ENCODE measurements around the gene CDS1.

DNA sequence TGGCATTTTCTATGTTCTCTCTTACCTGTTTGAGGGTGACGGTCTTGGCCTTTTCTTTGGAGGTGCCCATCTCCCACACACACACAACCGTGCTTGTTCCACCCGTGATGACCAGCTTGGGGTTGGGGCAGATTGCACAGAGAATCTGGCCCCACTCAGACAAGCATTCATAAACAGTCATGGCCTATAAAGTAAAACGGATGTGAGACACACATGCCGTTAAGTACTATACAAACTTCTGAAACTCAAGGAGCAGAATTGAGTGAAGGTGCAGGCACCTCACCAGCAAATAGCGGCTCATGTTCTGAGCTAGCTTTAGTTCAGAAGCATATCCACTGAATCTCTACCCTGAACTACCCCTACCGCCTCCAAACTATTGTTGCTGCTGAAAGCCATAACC, 107.6 kb downstream of the CDS1 start:
- TF ChIP-seq, protein P1, sequence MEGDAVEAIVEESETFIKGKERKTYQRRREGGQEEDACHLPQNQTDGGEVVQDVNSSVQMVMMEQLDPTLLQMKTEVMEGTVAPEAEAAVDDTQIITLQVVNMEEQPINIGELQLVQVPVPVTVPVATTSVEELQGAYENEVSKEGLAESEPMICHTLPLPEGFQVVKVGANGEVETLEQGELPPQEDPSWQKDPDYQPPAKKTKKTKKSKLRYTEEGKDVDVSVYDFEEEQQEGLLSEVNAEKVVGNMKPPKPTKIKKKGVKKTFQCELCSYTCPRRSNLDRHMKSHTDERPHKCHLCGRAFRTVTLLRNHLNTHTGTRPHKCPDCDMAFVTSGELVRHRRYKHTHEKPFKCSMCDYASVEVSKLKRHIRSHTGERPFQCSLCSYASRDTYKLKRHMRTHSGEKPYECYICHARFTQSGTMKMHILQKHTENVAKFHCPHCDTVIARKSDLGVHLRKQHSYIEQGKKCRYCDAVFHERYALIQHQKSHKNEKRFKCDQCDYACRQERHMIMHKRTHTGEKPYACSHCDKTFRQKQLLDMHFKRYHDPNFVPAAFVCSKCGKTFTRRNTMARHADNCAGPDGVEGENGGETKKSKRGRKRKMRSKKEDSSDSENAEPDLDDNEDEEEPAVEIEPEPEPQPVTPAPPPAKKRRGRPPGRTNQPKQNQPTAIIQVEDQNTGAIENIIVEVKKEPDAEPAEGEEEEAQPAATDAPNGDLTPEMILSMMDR (IDR thresholded peaks at IDR 0.05), result no peak
- no peak for TF ChIP-seq POLR2A (IDR thresholded peaks at IDR 0.05)

All from uterus (tissue), 2 donors.